ENCODE data around the gene GALNT14. TPM values are rescaled to one million over a fixed set of nuclear protein-coding genes. Genes with fewer than 3 reads are reported as not detected.

The GALNT14 gene
- total RNA-seq, 1 experiment from 2014 or later = 2.7 TPM

GRCh38 chr2:31020713-31021112, 117.5 kb downstream of the GALNT14 start:
- no peaks in the 10 kb centered on the region for H3K4me1 ChIP-seq (ENCODE audit: insufficient read depth, low read length)
- no peak overlapping the region for H2BK20ac ChIP-seq (ENCODE audit: low read depth, low read length, poor library complexity, severe bottlenecking)
- no peak overlapping the region for H2AFZ ChIP-seq (ENCODE audit: low read length)
- no peak overlapping the region for H3K4me2 ChIP-seq (ENCODE audit: insufficient read depth, insufficient read length, low read length)
- WGBS (ENCODE audit: extremely low coverage, insufficient read length, low lambda C conversion rate) = no CpG with 5 or more reads among the region's 4 CpGs
- Mint-ChIP-seq H3K27me3 (ENCODE audit: low read depth) (no peaks in the 10 kb centered on the region; the same call in 1 of the 2 replicates), H3K4me3 (no peak overlapping the region), H3K4me1 (peaks cover 11 to 17% of the 10 kb centered on the region in 2 experiments), H3K27ac (no peak overlapping the region), H3K36me3 (ENCODE audit: insufficient read depth in 1 of 3, low read depth in 3 of 3) (no peaks in the 10 kb centered on the region), H3K9me3 (no peaks in the 10 kb centered on the region)
- no peak overlapping the region for H4K8ac ChIP-seq (replicated peaks; ENCODE audit: insufficient read length, low read depth, low read length)
- H3K79me2 ChIP-seq (ENCODE audit: insufficient read depth, low read length) = no peaks in the 10 kb centered on the region
- H2BK15ac ChIP-seq (ENCODE audit: low read depth, low read length) = no peak overlapping the region
- H3K9ac ChIP-seq (ENCODE audit: extremely low read depth, insufficient read length, low read length) = no peak overlapping the region
- H3T11ph ChIP-seq (ENCODE audit: low read length) = no peak overlapping the region
- no peak overlapping the region for H3K23ac ChIP-seq (ENCODE audit: insufficient read length, low read depth, low read length)
- H3K27me3 ChIP-seq (ENCODE audit: insufficient read depth, low read length) = no peaks in the 10 kb centered on the region
- H2BK120ac ChIP-seq (ENCODE audit: low read depth, low read length, poor library complexity, severe bottlenecking) = no peak overlapping the region
- H3K14ac ChIP-seq (ENCODE audit: insufficient read depth, low read length) = no peak overlapping the region
- H2BK5ac ChIP-seq (ENCODE audit: insufficient read length, low read length) = no peak overlapping the region
- H3K27ac ChIP-seq (ENCODE audit: insufficient read length, low read depth, low read length) = no peak overlapping the region
- no peak overlapping the region for H4K5ac ChIP-seq (ENCODE audit: insufficient read length, low read depth, low read length)
- no peak for TF ChIP-seq CTCF (conservative IDR thresholded peaks at IDR 0.05)
- no peaks in the 10 kb centered on the region for H4K20me1 ChIP-seq (ENCODE audit: control insufficient read depth, insufficient read depth, insufficient read length)
- no peak for DNase-seq
- H3K9me3 ChIP-seq (ENCODE audit: control insufficient read depth, low read depth, low read length) = no peaks in the 10 kb centered on the region
- no peak overlapping the region for H3K4ac ChIP-seq (ENCODE audit: low read depth, low read length)
- H3K23me2 ChIP-seq (ENCODE audit: insufficient read length, low read depth, low read length, poor library complexity, severe bottlenecking) = no peaks in the 10 kb centered on the region
- no peak overlapping the region for H2AK5ac ChIP-seq (ENCODE audit: insufficient read length, low read length)
- no peak overlapping the region for H4K91ac ChIP-seq (ENCODE audit: insufficient read length, low read depth, low read length)
- H2BK12ac ChIP-seq (ENCODE audit: insufficient read length, low read depth, low read length) = no peak overlapping the region
- H3K18ac ChIP-seq (ENCODE audit: insufficient read length, low read depth, low read length) = no peak overlapping the region
- no peak overlapping the region for H3K56ac ChIP-seq (ENCODE audit: insufficient read length, low read depth, low read length)
- no peaks in the 10 kb centered on the region for H3K79me1 ChIP-seq (ENCODE audit: insufficient read depth, low read depth, low read length, poor library complexity, severe bottlenecking)

Measured in H9 (cell line).